Stimulated activated CD4-positive, alpha-beta T cell treated with anti-CD3 and anti-CD28 coated beads, Interleukin-12 subunit alpha, Interleukin-12 subunit beta, amount 100 ng/mL, for 4 hours (primary cell): ENCODE data around the gene RDH14.

Source experiments
- DNase-seq: peaks from one replicate; pipeline ENCODE4 v3.0.0-alpha.2; 2020

RDH14 gene, protein sequence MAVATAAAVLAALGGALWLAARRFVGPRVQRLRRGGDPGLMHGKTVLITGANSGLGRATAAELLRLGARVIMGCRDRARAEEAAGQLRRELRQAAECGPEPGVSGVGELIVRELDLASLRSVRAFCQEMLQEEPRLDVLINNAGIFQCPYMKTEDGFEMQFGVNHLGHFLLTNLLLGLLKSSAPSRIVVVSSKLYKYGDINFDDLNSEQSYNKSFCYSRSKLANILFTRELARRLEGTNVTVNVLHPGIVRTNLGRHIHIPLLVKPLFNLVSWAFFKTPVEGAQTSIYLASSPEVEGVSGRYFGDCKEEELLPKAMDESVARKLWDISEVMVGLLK

DNA sequence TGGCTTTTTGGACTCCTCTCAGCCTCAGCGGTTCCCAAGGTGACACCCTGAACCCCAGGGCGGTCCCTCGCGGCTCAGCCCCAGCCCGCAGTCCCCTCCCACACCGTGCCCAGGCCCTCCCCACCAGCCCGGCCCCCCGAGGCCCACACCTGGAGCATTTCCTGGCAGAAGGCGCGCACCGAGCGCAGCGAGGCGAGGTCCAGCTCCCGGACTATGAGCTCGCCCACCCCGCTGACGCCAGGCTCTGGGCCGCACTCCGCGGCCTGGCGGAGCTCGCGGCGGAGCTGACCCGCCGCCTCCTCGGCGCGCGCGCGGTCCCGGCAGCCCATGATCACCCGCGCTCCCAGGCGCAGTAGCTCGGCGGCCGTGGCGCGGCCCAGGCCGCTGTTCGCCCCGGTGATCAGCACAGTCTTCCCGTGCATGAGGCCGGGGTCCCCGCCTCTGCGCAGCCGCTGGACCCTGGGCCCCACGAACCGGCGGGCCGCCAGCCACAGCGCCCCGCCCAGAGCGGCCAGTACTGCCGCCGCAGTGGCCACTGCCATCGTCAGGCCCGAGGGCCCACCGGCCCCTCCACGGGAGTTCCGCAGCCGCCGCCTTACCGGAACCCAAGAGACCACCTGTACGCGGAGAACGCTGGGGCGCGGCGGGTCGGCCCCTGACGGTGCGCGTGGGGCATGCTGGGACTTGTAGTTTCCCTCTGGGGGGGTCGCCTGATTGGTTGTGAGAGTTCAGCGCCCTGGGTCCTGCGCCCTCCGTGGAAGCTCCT lies at the start of gene RDH14:
TSS of gene RDH14 (minus strand) at position 623 of the 766 bp plus-strand sequence. CDS start at position 542, 81 bp downstream.
- DNase-seq, result peak; percentile 90

DNA sequence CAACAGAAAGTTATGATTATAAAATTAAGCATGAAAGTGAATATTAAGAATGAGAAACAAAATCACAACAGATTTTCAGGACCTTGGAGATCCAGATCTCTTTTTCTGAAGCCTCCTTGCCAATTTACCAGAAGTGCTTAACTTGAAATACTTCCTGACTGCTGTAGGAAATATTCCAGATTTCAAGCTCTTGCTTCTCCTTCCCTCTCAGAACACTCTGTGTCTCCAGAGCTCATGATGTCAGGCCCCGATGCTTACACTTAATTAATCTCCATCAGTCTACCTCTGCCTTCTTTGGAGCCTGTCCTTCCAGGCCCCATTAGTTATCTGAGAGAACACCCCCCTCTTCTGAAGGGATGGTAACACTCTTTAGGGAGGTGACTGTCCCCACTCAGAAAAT lies 49.6 kb upstream of the RDH14 start:
- DNase-seq, result no peak

DNA sequence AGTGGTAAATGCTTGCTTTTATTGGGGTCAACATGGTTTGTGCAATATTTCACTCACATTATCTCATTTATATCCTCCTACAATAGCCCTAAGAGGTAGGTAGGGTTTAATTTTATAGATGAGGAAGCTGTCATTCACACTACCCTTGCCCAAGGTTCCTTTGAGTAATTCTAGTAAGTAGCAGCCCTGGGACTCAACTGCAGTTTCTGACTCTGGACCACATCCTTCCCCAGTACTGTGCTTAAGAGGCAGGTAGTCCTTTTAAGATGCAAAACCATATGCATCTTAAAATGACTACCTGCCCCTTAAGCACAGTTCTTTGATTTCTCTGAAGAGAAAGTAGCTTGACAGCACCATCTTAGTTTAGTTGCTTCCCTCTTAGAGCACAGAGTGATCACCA lies 44.7 kb upstream of the RDH14 start:
- no peak for DNase-seq

GRCh38 chr2:18604531-18604885 lies 44.1 kb upstream of the RDH14 start:
- DNase-seq, result no peak

DNA sequence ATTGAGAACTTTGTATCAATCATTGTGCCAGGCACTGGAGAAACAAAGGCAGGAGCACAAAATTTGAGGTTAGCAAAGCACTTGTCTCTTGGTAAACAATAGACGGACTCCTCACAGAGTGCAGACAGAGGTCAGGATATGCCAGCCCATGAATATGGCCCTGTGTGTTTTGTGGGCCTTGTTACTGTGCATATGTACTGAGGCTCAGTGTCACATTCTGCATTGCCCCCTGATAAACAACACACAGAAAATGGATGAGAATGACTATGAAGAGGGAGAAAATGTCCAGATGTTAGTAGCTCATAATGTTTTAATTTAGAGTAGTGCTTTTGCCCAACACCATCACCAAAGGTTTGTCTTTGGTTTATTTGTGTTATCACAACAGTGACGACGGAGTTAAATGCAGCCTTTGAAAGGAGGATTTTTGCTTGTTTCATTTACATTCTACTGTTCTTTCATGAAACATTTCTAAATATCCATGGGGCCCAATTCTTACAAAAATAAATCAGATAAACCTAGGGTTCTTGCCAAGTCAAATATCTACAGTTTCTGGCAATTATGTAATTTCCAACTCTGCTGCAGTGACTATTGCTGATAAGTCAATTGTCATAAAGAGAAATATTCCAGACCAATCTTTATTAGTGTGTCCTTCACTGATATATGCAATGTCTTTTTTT lies 43.5 kb upstream of the RDH14 start:
- DNase-seq, result no peak

DNA sequence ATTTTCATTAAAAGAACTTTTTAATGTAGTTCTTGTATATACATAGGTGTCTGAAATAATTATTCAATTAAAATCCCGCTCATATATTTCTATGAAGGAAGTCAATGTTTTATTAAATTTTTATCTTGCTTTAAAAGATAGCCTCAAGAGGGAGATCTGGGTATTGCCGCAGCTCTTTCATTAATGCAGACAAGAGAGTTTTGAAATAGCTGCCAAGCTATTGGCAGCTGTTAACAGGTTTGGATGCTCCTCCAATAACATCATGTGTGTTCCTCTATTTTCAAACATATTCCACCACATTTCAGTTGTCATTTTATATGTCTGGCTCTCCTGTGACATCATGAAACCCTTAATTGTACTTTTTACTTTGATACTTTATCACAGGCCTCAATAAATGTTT lies 41.8 kb upstream of the RDH14 start:
- no peak for DNase-seq

DNA sequence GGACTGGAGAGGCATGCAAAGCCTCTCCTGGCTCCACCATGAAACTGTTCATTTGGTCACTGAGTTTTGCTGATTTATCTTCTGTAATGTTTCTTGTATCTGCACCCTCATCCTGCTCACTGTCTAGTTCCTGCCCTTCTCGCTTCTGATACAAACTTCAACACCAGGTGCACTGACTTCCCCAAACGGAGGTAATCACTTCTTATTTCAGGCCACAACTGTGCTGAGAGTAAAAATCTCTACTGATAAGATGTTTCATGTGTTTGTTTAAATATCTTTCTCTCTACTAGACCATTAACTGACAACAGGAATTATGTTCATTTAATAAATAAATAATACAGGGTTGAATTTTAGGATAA lies 39.8 kb upstream of the RDH14 start:
- DNase-seq, result no peak

DNA sequence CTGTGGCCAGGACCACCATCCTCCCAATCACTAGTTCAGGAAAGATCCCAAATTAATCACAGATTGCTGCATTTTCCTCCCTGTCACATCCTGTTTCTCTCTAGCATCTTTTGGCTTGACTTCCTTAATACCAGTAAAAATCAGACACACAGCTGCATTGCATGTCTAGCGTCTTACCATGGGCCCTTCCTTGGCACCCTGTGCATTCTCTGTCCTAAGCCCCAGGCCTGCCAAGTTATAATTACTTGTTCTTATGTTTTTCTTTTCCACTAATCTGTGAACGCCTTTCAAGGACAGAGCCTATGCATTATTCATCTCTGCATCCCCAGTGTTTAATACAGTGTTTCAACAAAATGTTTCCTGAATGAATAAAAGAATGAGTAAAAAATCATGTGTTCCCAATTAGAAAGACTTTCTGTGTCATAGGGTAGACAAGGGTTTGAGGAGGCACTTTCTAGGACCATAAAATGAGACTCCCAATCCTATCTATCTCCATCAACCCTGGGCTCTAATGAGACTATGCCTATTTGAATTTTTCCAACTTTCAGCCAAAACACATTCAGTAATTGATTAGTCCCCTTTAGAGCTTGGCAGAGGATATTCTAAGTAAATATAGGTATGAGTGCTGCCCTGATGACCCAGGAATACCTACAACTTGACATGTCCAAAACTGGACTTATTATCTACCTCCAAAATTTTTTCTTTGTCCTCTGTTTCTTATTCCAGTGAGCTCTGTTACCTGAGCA lies 39.2 kb upstream of the RDH14 start:
- no peak for DNase-seq

- DNase-seq, result no peak
Measured at GRCh38 chr2:18598848-18599484, 38.5 kb upstream of the RDH14 start.

GRCh38 chr2:18597618-18598017 lies 37.2 kb upstream of the RDH14 start:
- no peak for DNase-seq

- no peak for DNase-seq
Measured at GRCh38 chr2:18596993-18597392, 36.5 kb upstream of the RDH14 start.

GRCh38 chr2:18593496-18593895 lies 33.0 kb upstream of the RDH14 start:
- no peak for DNase-seq

- no peak for DNase-seq
Measured at GRCh38 chr2:18592372-18592771, 31.9 kb upstream of the RDH14 start.

DNA sequence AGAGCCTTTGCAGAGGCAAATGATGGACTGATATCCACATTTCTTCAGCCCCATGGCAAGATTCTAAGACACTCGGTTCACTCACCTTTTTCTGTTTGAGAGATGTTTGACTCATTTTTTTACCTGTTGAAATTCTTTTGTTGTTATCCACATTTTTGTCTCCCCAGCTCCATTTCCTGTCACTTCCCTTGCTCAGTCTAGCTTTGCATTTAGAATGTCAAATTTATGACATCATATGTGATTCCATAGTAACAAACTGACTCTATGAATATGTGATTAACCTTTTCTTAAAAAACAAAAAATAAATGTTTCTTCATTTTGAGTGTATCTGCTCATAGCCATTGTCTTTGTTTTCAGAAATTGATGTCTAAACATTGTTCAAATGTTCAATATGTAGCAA lies 28.9 kb upstream of the RDH14 start, which contains the start of gene NT5C1B:
TSS of gene NT5C1B (minus strand) at position 216 of the 400 bp plus-strand sequence. CDS start at position 115, 101 bp downstream.
- no peak for DNase-seq

DNA sequence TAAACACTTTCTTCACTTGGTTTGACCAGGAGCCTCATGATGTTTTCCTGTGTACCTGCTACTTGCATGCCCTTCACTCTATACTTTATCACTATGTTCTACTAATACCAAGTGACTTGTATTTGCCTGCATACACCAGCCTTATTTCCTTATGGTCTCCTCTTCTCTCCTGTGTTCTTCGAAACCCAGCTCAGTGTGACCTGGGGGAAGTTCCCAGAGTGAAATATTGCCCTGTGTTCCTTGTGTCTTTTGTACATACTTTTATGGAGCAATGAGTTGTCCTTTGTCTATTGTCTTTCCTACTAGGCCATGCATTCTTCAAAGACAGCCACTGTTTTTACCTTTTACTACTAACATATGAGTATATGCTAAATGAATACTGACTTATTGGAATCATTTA lies 28.3 kb upstream of the RDH14 start:
- DNase-seq, result no peak

GRCh38 chr2:18588049-18588448 lies 27.6 kb upstream of the RDH14 start:
- no peak for DNase-seq

GRCh38 chr2:18585526-18585925 lies 25.1 kb upstream of the RDH14 start:
- no peak for DNase-seq

- DNase-seq, result no peak
Measured at GRCh38 chr2:18584608-18584954, 24.1 kb upstream of the RDH14 start.

DNA sequence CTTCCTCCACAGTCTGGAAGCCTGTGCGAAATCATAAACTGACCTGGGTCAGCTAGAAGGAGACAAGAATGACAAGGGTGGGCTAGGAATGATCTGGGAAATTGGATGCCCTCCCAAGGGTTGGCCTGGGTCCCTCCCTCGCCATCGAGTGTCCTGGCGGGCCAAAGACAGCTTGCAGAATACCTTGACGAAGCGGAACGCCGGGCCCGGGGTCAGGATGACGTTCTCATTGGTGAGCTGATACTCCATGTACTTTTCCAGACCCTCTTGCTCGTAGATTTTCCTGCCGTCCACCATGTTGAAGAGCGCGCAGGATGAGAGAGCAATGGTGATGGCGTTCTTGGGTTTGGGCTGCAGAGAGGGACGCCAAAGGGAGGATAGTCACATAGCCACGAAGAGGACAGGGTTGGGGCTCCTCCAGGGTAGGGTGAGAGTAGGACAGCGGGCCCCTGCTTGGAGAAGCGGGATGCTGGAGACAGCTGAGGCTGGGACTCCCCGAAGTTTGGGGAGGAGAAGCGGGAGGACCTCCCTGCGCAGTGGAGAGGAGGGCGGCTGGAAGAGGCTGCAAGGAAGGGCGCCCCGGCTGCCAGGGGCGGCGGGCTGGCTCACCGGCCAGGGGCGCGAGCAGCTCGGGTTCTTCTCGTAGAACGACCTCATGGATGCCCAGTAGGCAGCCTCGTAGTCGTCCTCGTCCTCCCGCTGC lies 23.6 kb upstream of the RDH14 start:
- no peak for DNase-seq

DNA sequence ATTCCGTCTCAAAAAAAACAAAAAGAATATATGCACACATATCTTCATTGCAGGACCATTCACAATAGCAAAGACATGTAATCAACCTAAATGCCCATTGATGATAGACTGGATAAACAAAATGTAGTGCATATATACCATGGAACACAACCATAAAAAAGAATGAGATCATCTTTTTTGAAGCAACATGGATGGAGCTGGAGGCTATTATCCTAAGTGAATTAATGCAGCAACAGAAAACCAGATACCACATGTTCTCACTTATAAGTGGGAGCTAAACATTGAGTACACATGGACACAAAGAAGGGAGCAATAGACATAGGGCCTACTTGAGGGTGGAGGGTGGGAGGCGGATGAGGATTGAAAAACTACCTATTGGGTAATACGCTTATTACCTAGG lies 20.2 kb upstream of the RDH14 start:
- DNase-seq, result no peak

GRCh38 chr2:18578033-18578432 lies 17.6 kb upstream of the RDH14 start:
- DNase-seq, result no peak

DNA sequence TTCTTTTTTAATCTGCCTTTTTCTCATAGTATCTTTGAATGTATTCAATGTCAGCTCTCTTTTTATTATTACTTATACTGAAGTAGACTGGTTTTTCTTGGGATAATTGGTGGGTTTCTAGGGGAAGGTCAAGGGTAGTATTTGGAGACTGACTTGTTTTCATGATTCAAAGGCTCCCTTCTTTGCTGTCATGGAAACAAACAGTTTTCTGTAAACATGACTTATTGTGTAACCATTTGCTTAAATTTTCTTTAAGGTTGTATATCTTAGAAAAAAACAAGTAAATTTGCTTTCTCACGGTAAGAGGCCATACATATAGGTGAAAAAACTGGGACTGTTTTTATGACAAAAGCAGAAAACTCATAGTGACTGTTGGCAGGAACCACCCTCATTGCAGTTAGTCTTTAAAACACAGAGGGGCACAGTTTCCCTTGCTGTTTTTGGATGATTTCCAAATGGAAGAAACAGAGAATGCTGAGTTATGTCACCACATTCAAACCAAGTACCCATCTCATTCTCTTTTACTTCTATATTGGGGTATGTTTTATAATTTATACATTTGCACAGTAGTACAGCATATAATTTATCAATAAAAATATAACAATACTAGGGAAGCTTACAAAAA lies 5.8 kb upstream of the RDH14 start:
- no peak for DNase-seq
